Stimulated activated CD8-positive, alpha-beta memory T cell treated with anti-CD3 and anti-CD28 coated beads, Interleukin-4, amount 100 ng/mL, for 1 hour (primary cell): ENCODE results near the gene AKNAD1.
"Not testable (repeated sequence)": the region's sequence is repeated elsewhere in the genome, so short reads cannot be mapped to it uniquely, and the experiment has no call there.

Experiments
- DNase-seq, 2 donors: peaks; one replicate each; pipeline ENCODE4 v3.0.0-alpha.2; 2020; ENCODE audit warnings: low read depth in 2 of 2, low spot score in 1 of 2

AKNAD1 gene

GRCh38 chr1:108791790-108792189, 65.1 kb downstream of the AKNAD1 start:
- no peak for DNase-seq

DNA sequence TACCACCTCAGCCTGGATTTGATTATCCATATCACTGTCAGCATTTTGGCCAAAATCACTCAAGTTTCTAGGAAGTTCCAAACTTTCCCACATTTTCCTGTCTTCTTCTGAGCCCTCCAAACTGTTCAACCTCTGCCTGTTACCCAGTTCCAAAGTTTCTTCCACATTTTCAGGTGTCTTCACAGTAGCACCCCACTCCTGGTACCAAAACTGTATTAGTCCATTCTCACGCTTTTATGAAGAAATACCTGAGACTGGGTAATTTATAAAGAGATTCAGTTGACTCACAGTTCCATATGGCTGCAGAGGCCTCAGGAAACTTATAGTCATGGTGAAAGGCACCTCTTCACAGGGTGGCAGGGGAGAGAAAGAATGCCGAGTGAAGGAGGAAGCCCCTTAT, 71.0 kb downstream of the AKNAD1 start:
- DNase-seq, result no peak

DNA sequence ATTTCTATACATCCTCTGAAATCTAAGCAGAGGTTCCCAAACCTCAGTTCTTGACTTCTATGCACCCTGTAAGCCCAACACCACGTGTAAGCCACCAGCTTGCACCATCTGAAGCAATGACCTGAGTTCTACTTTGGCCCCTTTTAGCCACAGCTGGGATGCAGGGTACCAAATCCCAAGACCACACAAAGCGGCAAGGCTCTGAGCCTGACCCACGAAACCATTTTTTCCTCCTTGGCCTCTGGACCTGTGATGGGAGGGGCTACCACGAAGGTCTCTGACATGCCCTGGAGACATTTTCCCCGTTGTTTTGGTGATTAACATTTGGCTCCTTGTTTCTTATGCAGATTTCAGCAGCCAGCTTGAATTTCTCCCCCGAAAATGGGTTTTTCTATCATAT, 71.6 kb downstream of the AKNAD1 start:
- no peak for DNase-seq

DNA sequence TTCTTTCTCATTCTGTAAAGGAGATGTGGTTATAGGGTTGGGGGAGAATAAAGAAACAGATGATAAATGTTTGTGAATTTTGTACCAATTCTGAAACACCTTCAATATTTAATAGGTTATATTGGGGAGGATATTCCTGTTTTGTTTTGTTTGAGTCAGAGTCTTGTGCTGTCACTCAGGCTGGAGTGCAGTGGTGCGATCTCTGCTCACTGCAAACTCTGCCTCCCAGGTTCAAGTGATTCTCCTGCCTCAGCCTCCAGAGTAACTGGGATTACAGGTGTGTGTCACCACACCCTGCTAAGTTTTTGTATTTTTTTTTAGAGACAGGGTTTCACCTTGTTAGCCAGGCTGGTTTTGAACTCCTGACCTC, 75.3 kb downstream of the AKNAD1 start:
- DNase-seq, result not testable (repeated sequence)

- no peak for DNase-seq
Measured at GRCh38 chr1:108780937-108781574, 75.8 kb downstream of the AKNAD1 start.

DNA sequence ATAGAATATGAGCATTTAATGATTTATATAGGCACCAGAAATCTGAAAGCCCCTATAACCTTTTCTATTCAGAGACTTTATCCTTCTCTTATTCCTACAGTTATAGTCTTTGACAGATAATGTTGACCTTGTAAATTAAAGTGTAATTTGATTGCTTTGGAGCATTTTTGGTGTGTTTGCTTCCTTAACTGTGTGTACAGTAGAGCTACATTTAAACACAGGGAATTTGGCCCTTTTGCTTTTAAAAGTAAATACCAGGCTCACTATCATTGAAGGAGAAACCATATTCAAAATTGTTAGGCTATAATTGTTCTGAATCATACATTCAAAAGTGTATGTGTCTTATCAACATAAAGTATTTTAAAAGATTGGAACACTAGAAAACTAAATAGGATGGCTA, 77.4 kb downstream of the AKNAD1 start:
- no peak for DNase-seq

GRCh38 chr1:108777839-108778238, 79.1 kb downstream of the AKNAD1 start:
- DNase-seq, result no peak

DNA sequence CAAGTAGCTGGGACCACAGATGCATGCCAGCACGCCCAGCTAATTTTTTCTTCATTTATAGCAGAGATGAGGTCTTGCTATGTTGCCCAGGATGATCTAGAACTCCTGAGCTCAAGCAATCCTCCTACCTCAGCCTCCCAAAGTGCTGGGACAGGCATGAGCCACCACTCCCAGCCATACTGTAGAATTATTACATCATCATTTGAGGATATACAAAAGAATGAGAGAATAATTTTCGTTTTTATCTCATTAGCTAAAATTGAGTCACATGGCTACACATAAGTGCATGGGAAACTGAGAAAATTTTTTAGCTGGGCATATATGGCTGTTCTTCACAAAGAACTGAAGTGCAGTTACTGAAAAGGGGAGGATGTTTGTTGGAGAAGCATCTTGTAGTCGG, 89.2 kb downstream of the AKNAD1 start:
- DNase-seq, result no peak

DNA sequence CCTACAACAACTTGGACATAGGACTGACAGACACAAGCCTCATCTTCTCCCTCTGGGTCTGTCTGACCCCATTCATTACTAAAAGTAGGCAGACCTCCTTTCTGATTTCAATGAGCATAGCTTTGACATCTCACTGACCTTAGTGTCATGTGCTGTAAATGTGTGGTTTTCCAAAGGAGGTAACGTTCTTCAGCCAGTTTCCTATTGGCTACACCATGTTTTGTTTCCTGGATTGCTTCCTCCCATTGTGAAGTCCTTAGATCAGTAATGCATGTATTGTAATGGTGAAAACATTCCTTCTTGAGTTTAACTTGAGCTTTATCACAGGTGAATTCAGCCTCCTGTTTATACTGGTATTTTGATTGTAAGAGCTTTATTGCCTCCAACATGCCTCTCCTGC, 89.8 kb downstream of the AKNAD1 start:
- no peak for DNase-seq
